Amygdala (tissue), 56 donors: ENCODE measurements around the gene DACT3.
"Not testable (repeated sequence)": the region's sequence is repeated elsewhere in the genome, so short reads cannot be mapped to it uniquely, and the experiment has no call there.

Experiments used
- DNase-seq, 56 donors: peaks; one replicate each; lab custom pipeline; 2025; lab: John Stamatoyannopoulos, UW

Gene DACT3

DNA sequence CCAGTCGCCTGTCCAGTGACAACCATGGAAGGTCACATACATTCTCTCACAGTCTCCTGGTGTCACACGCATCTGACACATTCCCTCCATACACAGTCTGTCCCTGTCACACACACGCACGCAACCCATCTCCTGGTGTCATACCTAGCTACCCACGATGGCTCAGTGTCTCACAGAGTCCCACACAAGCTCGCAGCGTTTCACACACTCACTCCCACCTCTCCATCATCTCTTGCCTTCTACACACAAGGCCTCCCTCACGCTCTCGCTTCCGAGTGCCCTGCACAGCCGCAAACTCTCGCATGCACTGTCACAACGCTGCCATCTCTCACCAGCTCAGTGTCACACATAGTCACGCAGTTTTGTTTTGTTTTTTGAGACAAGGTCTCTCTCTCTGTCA lies 23.8 kb downstream of the DACT3 start:
- DNase-seq: peak in 6 of 56 donors; percentile 7 to 30 (median 18)

DNA sequence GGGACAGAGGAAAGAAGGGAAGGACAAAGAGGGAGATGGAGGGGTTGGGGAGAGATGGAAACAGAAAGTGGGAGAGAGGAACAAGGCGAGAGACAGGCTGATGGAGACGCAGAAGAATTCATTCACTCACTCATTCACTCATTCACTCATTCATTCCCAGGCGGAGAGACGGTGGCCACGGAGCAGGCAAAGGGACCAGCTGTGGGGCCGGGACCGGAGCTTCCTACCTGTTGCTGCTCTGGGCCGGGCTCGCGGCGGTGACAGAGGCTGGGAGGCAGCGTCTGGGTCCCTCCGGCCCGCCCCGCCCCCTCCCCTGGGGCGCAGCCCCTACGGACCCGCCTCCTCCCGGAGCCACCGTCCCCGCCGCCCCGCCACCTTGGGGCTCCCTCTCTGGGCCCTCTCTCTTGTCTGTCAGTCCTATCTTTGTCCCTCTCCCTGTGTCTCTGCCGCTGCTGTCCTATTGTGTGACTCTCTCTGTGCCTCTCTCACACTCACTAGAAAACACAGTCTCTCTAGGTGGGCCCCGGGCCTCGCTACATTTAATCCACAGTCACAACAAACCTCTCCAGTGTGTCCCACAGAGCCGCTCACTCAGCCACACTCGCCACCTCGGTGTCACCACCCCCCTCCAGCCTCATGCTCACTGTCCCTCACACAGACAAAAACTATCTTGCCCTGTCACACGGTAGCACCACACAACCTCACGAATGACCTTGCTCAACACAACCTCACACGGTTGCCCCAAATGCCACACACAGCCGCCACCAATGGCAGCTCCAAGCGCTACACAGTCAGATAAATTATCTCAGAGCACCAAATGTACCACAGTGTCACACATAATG lies 24.8 kb downstream of the DACT3 start, which contains the start of gene GNG8:
GNG8 (minus strand) TSS at position 283 of the 842 bp plus-strand sequence. CDS start 1,520 bp downstream, outside the sequence.
- DNase-seq: peak in 3 of 56 donors; percentile 16 to 49 (median 46)

DNA sequence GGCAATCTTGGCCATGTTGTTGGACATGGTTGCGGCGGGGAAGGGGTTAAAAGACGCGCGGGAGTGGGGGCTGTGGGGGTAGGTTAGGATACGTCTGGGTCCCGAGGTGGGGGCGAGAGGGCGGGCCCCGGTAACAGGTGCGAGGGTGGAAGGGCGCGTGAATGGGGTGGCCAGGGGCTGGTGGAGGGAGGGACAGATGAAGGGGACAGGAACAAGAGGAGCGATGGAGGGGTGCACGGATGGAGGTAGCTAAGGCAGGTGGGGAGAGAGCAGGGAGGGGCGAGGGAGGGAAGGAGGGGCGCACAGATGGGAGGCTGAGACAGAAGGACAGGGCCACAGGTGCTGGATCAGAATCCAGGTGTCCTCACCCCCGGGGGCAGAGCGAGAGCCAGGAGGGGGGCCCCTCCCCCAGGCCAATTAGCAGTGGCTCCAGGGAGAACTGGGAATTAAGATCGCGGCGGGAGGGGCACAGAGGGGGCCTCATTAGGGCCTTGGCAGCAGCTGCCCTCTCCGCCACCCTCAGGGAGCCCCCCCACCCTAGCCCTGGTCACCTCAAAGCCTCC lies 26.2 kb downstream of the DACT3 start:
- DNase-seq: peak in 2 of 56 donors; percentile 47 to 64

- DNase-seq: peak in 53 of 56 donors; percentile 21 to 98 (median 72)
Measured at GRCh38 chr19:46634045-46634655, 26.8 kb downstream of the DACT3 start.

- no peak for DNase-seq
Measured at GRCh38 chr19:46633130-46633529, 27.9 kb downstream of the DACT3 start.

DNA sequence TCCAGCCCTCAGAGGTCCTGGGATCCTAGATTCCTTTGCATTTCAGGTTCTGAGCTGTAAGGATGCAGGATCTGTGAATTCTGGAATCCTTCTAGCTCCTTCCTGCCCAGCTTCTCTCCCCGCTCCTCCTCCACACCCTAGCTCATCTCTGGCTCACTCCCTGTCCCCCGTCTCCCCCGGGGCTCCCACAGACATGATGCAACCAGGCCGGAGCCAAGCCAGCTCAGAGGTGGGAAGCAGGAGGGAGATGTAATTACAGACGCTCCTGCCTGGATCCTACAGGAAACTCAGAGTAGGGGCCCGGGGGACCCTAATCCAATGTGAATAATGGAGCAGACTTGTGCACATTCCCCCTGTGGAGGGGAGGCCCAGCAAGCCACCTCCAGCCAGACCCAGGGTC lies 29.5 kb downstream of the DACT3 start:
- DNase-seq: no peak

- DNase-seq: no peak
Measured at GRCh38 chr19:46630586-46631205, 30.3 kb downstream of the DACT3 start.

GRCh38 chr19:46629546-46630025 lies 31.4 kb downstream of the DACT3 start:
- DNase-seq: no peak

DNA sequence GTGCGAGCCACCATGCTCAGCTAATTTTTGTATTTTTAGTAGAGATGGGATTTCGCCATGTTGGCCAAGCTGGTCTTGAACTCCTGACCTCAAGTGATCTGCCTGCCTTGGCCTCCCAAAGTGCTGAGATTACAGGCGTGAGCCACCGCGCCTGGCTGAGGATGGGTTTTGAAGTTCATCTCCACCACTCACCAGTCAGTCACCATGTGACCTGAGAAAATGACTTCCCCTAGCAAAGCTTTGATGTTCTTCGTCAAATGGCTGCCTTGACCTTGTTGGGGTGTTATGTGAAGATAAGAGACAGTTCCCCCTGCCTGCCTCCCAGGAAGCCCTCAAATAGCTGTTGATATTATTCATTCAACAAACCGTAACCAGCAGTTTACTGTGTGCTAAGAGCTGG lies 32.0 kb downstream of the DACT3 start:
- DNase-seq: not testable (repeated sequence)

DNA sequence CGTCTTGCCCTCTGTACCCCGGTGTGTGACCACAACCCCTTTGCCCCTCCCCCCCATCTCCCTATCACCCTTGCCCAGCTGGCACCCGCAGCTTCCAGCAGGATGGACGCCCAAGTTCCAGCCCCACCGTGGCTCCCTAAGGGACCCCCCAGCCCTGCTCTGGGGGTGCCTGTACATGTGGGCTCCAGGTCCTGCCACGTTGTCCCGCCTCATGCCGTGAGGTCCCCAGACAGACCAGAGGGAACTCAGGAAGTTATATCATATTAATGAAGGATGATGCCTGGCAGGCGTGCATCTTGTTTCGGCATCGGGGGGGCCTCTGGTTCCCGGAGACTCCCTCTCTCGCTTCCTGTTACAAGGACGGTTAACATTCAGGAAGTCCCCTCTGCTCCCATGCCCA lies 34.5 kb downstream of the DACT3 start:
- DNase-seq: no peak

- DNase-seq: no peak
Measured at GRCh38 chr19:46625731-46626130, 35.3 kb downstream of the DACT3 start.

DNA sequence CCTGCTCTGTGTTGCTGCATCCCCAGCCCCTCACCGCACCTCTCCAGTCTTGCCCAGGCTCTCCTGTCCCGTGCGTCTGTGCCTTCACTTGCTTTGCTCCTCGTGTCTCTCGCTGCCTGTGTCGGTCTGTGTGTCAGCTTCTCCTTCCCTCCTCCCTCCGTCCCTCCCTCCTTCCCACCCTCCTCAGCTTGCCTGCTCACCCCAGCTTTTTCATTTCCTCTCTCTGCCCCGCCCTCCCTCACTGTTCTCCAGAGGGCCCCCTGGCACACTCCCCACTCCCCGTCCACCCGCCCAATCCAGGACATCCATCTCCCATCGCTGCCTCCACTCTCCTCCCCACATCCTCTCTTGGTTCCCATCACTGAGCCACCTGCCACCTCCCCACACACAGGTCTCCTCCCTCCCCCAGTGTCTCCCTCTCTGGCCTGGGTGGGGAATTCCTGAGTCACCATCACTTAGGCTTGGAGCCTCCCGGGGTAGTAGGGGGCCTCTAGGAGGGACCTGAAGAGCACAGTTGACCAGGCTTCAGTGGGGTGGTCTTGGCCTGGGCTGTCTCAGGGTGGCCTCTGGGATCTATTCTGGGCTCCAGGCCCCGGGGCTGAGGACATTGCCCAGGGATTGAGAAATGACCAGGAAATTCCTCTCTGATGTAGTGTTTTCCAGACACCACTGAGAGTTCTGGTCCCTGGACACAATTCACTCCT lies 35.9 kb downstream of the DACT3 start, which contains the start of gene PTGIR:
PTGIR (minus strand) TSS at position 132 of the 704 bp plus-strand sequence. CDS start 864 bp downstream, outside the sequence.
- DNase-seq: no peak

- DNase-seq: no peak
Measured at GRCh38 chr19:46623915-46624502, 37.0 kb downstream of the DACT3 start.

- DNase-seq: no peak
Measured at GRCh38 chr19:46622118-46622446, 38.9 kb downstream of the DACT3 start.

DNA sequence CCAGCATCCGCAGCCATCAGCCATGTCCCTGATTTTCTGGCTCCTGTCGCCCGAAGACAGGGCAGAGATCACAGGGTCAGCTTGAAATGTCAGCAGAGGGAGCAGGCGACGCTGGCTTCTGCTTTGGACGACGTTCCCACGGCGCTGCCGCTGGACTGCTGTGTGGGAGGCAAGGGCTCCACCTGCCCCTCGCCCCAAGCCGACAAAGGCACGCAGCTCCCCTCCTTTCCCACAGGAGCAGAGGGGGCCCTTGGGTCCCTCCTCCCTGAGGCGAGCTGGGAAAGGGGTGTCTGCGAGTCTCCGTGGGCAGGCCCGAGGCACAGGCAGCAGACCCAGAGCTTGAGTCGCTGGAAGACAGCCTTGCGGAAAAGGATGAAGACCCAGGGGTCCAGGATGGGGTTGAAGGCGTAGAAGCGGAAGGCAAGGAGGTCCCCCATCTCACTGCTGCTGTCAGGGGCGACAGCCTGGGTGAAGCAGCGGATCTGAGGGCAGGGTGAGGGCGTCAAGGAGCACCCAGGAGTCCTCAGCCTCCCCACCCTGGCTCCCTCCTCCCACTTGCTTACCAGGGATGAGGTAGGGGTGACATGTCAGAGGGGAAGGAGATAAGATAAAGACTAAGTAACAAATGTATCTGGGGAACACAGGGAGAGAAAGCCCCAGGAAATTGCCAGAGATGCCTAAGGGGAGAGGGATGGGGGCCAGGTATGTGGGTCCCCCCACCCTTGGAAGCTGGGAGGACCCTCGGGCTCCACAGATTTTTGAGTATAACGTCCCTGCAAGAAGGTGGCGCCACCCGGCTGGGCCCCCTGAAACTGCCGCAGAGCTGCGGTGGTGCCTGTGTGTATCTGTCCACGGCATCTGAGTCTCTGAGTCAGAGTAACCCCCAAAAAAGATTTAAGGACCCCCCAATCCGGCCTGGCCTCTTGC lies 39.5 kb downstream of the DACT3 start:
- no peak for DNase-seq

DNA sequence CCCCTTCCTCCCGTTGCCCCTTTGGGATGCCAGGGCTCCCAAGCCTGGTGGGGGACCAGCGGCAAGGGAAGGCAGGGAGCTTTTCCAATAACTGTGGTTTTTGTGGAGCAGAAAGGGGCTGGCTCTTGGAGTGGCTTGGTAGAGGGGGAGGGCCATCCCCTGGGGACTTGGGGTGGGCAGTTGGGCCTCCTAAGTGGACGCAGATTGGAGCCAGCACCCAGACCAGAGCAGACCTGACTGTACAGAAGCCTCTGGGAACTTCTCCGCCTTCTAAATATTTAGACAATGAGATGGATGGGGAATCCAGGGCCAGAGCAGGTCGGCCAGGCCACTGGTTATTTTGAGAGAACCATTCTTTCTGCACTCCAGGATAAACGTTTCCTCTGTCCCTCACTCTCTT lies 40.3 kb downstream of the DACT3 start:
- no peak for DNase-seq

GRCh38 chr19:46620267-46620666 lies 40.7 kb downstream of the DACT3 start:
- no peak for DNase-seq

DNA sequence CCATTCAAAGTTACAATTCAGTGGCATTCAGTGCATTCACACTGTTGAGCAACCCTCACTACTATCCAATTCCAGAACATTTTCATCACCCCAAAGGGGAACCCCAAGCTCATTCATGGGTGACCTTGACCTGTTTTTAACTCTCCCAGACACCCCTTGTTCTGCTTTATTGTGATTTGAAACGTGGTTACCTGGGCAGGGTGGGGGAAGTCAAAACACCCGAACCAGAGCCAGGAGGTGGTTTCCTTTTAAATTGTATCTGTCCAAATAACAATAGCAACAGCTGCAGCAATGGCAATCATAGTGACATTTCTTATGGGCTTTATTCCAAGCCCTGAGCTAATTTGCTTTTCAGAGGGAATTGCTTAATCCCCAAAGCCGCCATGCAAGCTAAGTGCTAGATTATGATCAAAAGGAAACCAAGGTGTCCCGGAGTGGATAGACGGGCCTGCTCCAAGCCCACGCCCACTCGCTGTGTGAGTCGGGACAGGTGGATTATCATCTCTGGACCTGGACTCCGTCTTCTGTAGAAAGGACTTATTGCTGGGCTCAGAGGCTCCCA lies 42.2 kb downstream of the DACT3 start:
- no peak for DNase-seq
